Measurements from ENCODE around the gene KCNN3.
A peak's percentile ranks its signal among the peaks of the same experiment; 100 is the strongest.

The KCNN3 gene

DNA sequence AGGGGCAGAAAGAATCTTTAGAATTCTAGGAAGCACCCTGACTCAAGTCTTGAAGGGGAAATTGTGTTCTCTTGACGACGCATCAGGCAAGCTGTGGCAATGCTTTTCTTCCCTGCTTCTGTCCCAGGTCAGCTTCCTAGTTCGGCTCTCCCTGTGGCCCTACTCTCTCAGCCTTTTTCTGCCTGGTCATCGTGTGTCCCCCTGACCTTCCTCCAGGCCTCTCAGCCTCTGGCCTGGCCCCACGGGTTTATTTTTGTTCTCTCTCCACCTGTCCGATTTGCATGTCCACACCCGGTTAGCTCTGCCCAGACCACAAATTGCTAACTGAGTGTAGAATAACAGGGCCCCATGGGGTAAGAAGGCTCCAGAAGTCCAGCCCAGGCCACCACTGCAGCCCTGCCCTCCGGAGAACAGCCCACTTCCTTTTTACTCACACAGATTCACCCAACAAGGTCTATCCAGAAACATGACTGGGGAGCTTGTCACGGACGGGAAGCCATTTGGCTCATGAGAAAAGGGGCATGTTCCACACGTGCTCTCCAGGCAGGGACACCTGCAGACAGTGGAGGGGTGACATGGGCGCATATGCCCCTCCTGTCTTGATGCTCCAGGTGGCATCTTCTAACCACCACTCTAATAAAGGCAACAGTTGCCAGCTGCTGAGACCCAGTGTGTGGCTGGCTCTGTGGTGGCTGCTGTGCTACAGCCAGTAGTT is 9.8 kb downstream of the KCNN3 start:
- DNase-seq: peak; percentile 77

DNA sequence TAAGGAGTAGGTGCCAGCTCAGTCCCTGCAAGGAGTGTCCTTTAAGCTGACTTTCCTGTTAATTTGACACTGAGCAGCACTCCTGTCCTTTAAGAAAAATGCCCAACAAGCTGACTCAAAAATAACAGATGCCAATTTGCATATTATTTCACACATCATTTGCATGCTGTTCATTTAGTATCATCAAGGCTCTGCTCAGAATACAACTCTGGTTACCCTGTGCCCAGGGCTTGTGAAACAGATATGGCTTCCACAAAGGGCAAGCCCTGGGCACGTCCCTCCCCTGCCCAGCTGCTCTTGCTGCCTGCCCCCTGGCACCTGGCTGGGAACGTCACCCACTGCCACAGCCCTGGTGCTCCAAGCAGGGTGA is 10.3 kb downstream of the KCNN3 start:
- no peak for DNase-seq

DNA sequence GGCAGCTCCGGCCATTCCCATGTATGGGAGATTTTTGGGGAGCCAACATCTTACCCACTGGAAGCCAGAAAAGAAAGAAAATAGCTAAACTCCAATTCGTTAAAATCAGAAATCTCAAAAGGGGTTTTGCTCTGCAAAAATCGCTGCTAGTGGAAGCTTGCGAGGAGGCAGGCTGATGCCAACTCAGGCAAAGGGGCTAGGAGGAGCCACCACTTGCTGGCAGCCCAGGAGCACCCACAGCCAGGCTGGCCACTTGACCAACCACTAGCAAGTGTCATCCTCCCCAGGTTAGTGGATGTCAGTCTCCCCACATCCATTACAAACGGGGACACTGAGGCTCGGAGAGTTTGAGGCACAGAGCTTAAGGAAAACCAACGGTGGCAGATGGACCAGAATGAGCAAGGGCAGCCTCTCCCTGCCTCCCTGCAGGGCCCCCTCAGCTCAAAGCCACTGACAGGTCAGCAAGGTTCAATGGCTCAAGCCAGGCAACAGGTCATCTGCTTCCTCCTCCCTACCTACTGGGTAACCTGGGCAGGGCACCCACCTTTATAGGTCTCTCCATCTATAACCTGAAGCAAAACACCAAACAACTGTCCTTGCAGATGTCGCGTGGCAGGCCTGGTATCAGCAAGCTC is 10.8 kb downstream of the KCNN3 start:
- no peak for DNase-seq

DNA sequence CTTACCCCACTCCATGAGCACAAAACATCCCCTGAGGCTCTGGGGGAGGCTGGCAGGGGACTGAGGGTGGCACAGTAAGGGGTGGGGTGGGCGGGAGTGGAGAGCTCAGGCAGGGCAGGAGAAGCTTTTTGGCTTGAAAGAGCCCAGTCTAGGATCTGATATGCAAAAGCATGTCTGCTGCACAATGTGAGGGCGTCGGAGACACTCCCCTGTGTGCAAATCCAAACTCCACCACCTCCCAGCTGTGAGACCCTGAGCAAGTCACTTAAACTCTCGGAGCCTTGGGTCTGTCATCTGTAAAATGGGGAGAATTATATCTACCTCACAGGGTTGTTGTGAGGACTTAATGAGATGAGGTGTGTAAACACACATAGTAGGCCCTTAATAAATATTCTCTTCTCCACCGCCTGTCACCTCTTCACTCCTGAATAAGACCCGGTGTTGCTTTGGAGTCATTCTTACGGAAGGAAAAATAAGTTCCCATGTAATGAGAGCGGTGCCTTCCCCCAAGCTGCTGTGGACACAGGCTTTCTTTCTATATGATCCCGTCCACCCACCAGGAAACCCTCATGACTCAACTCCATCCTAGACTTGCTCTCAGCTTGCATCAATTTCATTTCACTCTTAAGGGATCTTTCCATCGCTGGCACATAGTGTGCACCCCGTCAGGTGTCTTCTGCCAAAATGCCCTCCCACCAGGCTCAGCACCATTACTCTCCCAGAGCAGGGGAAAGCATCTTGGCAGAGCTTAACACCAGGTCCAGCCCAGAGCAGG is 12.5 kb downstream of the KCNN3 start:
- no peak for DNase-seq

DNA sequence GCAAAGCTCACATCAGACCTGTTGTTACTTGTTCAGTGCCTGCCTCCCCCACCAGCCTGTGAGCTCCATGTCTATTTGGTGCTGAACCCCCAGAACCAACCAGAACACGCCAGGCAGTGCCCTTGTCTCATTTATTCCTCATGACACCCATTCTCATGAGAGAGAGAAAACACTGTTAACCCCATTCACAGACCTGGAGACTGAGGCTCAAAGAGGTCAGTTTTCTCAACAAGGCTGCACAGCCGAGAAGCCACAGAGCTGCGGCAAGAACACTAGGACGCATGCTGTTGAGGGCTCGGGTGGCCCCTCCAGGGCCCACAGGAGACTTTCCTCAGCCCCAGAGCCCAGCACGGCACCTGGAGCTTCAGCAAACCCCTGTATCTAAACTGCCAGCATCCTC is 13.1 kb downstream of the KCNN3 start:
- DNase-seq: no peak

DNA sequence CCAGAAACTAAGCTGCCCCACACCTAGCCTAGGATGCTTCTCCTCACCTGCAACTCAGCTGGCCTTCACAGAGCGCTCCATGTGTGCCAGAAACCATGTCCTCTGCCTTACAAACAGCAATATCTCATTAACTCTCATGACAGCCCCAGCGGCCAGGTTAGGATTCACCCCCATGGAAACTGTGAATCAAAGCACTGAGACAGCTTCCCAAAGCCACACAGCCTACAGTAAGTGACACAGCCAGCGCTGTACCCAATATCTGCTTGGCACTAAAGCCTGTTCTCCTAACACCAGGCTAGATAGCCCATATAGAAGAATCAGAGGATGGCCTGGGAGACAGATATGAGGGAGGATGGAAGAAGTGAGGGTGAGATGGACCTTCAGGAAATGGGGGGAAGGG is 13.5 kb downstream of the KCNN3 start:
- DNase-seq: no peak

DNA sequence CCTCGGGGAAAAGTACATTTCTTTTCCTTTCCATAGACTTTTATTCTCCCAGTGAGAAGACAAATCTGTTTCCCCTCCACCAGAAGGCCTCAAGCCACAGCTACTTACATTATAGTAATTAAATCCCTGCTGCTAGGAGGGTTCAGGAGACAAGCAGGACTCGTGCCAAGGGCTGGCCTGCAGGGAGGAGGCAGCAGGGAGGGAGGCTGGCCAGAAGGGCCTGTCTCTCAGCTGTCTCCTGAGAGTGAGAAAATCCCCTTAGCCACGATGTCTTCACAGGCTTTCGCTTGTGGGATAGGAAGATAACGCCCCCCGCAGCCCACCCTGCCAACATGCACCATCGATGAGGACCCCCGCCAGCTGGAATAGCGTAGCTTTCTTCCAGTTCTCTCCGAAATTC is 14.0 kb downstream of the KCNN3 start:
- no peak for DNase-seq

DNA sequence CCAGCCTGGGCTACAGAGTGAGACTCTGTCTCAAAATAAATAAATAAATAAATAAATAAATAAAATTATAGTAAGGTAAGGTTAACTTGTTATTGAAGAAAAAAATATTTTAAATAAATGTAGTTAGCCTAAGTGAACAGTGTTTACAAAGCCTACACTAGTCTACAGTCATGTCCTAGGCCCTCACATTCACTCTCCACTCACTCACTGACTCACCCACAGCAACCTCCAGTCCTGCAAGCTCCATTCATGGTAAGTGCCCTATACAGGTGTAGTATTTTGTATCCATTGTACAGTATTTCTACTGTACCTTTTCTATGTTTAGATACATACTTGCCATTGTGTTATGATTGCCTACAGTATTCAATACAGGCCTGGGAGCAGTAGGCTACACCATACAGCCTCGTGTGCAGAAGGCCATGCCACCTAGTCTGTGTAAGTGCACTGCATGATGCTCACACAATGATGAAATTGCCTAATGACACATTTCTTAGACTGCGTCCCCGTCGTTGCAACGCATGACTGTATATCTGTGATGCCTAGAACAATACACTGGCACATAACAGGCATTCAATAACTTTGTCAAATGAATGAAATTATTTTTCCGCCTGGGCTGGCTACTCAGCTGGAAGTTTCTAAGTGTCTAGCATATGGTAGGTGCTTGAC is 14.8 kb downstream of the KCNN3 start:
- no peak for DNase-seq

DNA sequence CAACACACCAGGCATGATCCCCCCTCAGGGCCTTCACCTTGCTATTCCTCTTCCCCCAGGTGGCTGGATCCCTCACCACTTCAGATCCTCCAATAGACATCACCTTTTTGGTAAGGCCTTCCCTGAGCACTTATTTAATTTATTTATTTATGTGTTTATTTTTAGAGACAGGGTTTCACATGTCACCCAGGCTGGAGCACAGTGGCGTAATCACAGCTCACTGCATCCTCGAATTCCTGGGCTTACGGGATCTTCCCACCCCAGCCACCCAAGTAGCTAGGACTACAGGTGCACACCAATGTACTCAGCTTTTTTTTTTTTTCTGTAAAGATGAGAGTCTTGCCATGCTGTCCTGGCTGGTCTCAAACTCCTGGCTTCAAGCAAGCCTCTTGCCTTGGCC is 17.2 kb downstream of the KCNN3 start:
- no peak for DNase-seq

DNA sequence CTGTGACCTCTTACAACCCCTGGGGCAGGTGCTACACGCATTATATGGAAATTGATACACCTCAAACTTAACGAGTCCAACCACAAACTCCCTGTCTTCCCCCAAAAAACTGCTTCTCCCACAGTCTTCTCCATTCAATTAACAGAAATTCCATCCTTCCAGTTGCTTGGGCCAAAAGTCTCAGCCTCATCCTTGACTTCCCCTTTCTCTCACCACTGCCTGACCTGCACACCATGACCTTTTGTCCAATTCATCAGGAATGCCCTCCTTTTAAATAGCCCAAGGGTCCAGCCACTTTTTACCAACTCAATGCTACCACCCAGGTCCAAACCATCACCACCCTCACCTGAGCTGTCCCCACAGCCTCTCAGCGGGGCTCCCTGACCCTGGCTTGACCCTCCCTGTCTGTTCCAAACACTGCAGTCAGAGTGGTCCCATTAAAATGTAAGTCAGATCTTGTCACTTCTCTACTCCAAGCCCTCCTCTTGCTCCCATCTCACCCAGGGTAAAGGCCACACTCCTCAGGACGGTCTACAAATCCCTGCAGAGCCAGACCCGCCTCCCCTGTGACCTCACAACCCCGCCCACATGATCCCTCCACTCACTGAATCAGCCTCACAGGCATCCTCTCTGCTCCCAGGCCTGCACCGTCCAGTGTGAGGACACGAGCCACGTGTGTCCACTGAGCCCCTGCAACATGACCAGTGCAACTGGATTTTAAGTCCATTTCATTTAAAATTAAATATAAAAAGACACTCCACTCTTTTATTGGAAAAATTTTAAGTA is 18.5 kb downstream of the KCNN3 start:
- DNase-seq: no peak

DNA sequence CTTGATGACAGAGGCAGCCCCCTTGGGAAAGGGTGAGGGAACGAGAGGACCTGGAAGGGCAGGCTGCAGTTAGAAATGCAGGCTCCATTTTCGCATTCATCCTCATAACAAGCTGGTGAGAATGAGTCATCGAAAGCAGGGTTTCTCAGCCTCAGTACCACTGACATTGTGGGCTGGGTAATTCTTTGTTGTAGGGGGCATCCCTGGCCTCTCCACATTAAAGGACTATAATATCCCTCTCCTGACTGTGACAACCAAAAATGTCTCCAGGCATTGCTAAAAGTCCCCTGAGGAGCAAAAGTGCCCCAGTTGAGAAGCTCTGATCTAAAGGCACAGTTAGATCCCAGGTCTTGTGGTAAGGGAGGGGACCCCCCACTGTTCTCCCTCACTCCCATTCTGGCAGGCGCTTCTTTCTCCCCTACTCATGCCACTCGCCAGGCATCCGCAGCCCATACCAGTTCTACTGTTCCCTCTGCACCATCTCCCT is 20.4 kb downstream of the KCNN3 start:
- DNase-seq: no peak

DNA sequence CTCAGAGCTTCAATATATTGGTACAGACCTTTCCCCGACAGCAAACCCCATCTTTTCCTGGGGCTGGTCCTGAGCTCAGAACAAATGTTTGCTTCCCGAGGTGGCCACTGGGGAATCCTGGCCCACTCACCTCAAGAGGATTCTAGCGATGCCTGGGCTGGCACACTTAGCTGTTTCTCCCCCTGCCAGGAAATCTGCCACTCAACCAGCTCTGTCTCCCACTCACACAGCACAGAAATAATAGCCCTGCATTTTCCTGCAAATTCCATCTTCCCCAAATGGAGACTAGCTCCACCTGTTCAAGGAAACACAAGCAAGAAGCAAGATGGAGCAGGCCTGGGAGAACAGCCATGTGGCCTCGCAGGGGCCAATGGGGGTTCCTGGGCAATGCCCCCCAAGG is 21.1 kb downstream of the KCNN3 start:
- no peak for DNase-seq

DNA sequence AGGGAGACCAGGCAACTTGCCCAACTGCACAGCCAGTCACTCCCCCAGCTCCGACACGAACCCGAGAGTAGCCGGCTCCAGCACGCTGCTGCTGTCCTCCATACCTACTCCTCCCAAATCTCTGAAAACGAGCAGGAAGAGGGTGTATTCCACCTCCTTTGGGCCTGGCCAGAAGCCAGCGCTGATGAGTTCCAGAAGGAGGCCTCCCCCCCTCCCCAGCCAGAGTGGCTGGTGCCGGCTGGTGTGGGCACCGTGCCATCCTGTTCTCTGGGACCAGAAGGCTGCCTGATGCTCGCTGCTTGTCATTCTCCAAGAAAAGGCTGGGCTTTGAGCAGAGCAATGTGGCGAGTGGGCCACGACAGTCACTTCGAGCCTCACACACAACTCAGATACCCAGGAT is 22.2 kb downstream of the KCNN3 start:
- no peak for DNase-seq

DNA sequence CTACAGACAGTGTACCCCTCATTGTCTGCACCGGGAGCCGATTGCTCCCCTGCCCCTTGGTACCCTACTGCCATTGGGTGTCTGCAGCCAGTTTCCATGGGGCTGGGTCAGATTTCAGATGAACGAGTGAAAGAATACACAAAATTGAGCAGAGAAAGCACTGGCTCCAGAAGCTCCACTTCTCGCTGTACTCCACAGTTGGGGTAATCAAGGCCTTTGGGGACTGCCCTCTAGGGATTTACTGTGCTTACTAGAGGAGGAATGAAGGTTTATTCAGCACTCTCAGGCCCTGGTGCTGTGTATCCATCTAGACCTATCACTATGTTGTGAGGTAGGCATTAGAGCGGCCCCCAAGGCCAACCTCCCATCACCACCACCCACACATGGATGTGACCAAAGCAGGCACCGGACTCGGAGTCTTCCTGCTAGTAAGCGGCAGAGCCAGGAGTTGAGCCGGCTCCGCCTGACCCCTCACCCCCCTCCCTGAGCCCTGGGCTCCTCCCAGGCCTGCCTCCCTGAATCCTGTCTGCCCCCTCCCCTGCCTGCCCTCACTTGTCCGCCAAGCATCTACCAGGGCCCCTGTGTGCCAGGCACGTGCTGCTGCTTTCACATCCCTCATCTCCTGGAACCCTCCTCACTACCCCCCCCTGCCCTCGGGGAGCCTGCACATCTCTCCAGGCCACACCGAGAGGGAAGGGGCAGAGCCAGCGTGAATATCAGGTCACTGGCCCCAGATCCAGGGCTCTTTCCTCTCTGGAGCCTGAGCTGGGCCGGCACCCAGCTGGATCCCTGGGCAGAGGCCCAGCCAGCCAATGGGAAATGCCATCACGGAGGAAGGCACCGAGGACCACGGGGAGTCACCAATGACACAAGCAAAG is 23.3 kb downstream of the KCNN3 start:
- no peak for DNase-seq

DNA sequence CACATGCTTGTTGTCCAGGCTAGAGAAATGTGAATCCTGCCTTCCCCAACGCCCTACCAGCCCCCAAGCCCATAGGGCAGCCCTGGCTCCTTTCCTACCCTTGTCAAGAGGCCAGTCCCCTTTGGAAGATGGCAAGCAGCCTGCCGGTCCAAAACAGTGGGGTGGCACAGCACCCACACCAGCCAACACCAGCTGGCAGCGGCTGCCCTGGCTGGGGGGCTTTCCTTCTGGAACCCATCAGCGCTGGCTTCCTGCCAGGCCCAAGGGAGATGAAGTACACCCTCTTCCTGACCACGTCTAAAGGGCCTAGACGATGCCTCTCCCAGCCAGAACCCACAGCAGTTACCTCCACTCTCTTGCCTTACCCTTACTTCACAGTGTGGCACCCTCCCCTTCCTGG is 24.2 kb downstream of the KCNN3 start:
- no peak for DNase-seq

DNA sequence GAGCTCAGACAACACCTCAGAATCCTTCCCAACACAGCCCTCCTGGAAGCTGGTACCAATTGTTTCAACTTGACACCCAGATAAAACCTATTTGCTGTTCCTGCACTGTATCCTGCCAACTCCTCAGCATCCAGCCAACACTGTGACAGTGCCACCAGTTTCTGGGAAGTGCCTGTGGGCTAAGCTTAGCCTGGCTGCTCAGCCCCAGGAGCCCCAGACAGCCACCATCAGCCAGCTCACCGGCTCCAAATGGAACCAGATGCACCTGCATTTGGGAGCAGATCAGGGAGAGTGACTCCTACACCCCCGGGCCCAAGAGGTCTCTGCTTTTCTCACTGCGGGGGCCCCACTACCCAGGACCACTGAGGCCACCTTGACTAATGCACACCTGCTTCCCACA is 24.9 kb downstream of the KCNN3 start:
- DNase-seq: no peak

DNA sequence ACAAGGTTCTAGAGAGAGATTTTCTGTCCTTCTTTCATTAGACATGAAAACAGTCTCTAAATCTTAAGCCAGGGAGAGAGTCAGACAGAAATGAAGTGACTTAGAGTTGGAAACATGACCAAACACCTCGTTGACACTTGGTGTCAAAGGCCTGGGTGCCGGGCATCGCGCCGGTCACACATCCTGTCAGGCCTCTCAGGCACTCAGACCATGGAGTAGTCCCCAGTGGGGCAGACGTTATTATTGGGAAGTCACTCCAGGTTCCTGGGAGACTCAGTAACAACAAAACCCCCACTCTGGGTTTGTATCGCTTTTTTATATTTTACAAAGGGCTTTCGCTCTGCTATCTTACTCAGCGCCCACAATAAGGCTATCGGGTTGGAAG is 25.8 kb downstream of the KCNN3 start:
- DNase-seq: no peak

DNA sequence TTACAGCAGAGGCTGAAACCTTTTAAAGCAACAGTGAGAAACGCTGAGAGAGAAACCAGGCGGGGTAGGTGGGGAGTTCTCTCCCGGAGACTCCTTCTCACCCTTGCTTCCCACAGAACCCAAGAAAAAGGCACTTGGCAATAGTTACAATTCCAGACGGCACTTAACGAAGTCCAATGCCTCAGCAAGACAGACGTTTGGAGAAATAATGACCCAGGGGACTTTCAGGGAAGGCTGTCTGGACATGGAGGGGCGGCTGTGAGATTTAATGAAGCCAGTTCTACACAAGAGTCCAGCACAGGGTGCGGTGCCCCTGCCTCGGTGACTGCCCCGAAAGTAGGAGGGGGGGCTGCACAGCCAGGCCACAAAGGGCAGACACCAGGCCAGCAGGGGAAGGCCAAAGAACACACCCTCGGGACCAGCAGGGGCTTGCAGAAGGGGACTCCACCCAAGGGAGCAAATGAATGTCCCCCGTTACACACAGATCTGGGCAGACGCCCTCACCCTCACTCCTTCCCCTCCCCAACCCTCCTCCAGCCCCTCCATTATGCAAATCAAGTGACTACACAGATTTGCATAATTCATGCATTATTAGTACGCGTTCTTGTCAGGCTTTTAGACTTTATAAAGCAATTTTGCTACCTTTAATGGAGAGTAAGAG is 26.3 kb downstream of the KCNN3 start:
- no peak for DNase-seq

DNA sequence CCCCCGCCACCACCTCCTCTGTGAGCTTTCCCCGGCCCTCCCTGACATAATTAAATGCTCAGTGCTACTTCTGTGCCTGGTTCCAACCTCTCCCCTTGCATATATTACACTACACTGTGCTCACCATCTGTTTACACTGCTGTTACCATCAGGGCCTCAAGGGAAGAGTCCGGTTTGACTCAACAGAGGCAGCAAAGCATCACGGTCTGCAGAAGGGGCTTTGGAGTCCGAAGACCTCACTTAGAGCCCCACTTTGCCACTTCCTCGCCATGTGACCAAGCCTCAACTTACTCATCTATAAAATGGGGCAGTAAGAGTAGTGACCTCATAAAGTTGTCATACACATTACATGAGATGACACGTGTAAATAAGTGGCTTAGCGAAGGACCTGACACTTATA is 27.4 kb downstream of the KCNN3 start:
- no peak for DNase-seq

DNA sequence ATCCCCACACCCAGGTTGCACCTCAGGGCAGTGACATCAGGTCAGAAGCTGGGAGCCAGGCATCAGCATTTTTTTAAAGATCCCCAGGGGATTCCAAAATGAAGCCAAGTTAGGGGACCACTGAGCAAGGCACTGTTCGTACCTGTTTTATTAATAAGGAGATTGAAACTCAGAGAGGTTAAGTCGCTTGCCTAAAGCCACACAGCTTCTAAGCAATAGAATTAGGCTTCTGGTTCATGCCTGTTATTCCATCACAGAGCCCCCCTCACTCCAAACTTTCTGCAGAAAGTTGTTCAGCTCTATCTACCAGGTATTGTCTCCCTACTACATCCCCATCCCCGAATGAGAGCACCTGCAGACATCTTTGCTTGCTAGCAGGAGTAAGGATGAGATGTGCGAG is 28.7 kb downstream of the KCNN3 start:
- no peak for DNase-seq
